GDM1 (cell line): Measurements from ENCODE around the gene EPS8.

ENCODE experiments used
- DNase-seq: peaks from one replicate; lab custom pipeline; 2025; lab: John Stamatoyannopoulos, UW

EPS8 gene

GRCh38 chr12:15689751-15690191, 99.4 kb downstream of the EPS8 start:
- DNase-seq, result no peak

GRCh38 chr12:15688838-15689625, 100.2 kb downstream of the EPS8 start:
- no peak for DNase-seq

GRCh38 chr12:15688202-15688736, 100.9 kb downstream of the EPS8 start:
- DNase-seq, result peak; percentile 10

- DNase-seq, result no peak
Measured at GRCh38 chr12:15687583-15687982, 101.6 kb downstream of the EPS8 start.

GRCh38 chr12:15684896-15685658, 104.1 kb downstream of the EPS8 start:
- DNase-seq, result no peak

- DNase-seq, result no peak
Measured at GRCh38 chr12:15682826-15683225, 106.4 kb downstream of the EPS8 start.

- no peak for DNase-seq
Measured at GRCh38 chr12:15679151-15679550, 110.0 kb downstream of the EPS8 start.

GRCh38 chr12:15677726-15678201, 111.4 kb downstream of the EPS8 start:
- no peak for DNase-seq

- no peak for DNase-seq
Measured at GRCh38 chr12:15677228-15677627, 112.0 kb downstream of the EPS8 start.

- no peak for DNase-seq
Measured at GRCh38 chr12:15672671-15673270, 116.4 kb downstream of the EPS8 start.

GRCh38 chr12:15670756-15671155, 118.4 kb downstream of the EPS8 start:
- DNase-seq, result no peak

- DNase-seq, result no peak
Measured at GRCh38 chr12:15669256-15669948, 119.8 kb downstream of the EPS8 start.

- DNase-seq, result no peak
Measured at GRCh38 chr12:15664491-15664890, 124.7 kb downstream of the EPS8 start.

- DNase-seq, result no peak
Measured at GRCh38 chr12:15662983-15663659, 126.1 kb downstream of the EPS8 start.

GRCh38 chr12:15662303-15662980, 126.7 kb downstream of the EPS8 start:
- DNase-seq, result no peak

GRCh38 chr12:15651371-15651770, 137.8 kb downstream of the EPS8 start:
- DNase-seq, result no peak

GRCh38 chr12:15650399-15651128, 138.6 kb downstream of the EPS8 start:
- no peak for DNase-seq

- no peak for DNase-seq
Measured at GRCh38 chr12:15649347-15649746, 139.8 kb downstream of the EPS8 start.

- DNase-seq, result no peak
Measured at GRCh38 chr12:15648558-15648957, 140.6 kb downstream of the EPS8 start.

GRCh38 chr12:15646581-15646980, 142.6 kb downstream of the EPS8 start:
- DNase-seq, result no peak
